ENCODE data around the gene USP46. TPM values are rescaled to one million over a fixed set of nuclear protein-coding genes. Genes with fewer than 3 reads are reported as not detected.

Gene USP46
- total RNA-seq, 4 donors from 2014 or later = 7.4 to 19.8 (median 9.4) TPM

- no peaks in the 10 kb centered on the region for H3K9me3 ChIP-seq
- TF ChIP-seq CTCF (IDR thresholded peaks at IDR 0.05) (no peak), POLR2A (IDR thresholded peaks at IDR 0.05) (no peak)
- no peaks in the 10 kb centered on the region for H3K27me3 ChIP-seq
Measured at GRCh38 chr4:52645300-52645699, 13.8 kb downstream of the USP46 start.

DNA sequence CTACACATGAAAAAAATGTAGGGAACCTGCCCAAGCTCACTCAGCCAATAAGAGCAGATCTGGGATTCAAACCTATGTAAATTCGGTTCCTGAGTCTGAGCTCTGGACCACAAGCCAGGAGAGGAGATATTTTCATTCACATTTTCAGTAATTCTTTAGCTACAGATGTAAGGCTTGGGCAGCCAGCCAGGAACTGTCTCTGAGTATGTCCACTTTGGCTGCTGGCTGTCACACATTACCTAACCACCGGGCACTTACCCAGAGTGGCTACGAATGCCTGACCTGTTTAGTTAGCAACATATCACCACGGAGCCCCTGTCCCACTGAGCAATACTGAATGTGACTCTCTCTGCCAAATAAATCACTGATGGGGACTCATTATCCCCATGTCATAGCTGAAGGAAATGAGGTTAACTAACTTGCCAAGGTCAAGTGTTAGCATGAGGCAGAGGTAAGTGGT, 15.3 kb downstream of the USP46 start:
- no peaks in the 10 kb centered on the region for H3K9me3 ChIP-seq
- DNase-seq = peak in 2 of 3 donors; percentile 24 to 55
- H3K4me3 ChIP-seq = no peak overlapping the region
- H3K27me3 ChIP-seq = no peaks in the 10 kb centered on the region
- H3K36me3 ChIP-seq = no peaks in the 10 kb centered on the region
- no peak overlapping the region for H3K27ac ChIP-seq
- H3K4me1 ChIP-seq = peaks cover 0 to 10% (median 0%) of the 10 kb centered on the region in 4 donors
- TF ChIP-seq CTCF (IDR thresholded peaks at IDR 0.05) = no peak
- TF ChIP-seq POLR2A (IDR thresholded peaks at IDR 0.05) = no peak

More at GRCh38 chr4:52645300-52645699, 13.8 kb downstream of the USP46 start:
- Histone ChIP-seq H3K4me1 (peaks cover 0 to 10% (median 0%) of the 10 kb centered on the region in 4 donors), H3K27ac (no peak overlapping the region), H3K36me3 (no peaks in the 10 kb centered on the region), H3K4me3 (no peak overlapping the region)
- DNase-seq = no peak

GRCh38 chr4:52643190-52643589, 15.9 kb downstream of the USP46 start:
- H3K4me1 ChIP-seq = peaks cover 0 to 10% (median 0%) of the 10 kb centered on the region in 4 donors
- H3K27ac ChIP-seq = no peak overlapping the region
- no peak overlapping the region for H3K4me3 ChIP-seq
- no peak for DNase-seq
- no peak for TF ChIP-seq CTCF (IDR thresholded peaks at IDR 0.05)
- TF ChIP-seq POLR2A (IDR thresholded peaks at IDR 0.05) = no peak
- H3K27me3 ChIP-seq = no peaks in the 10 kb centered on the region
- H3K36me3 ChIP-seq = no peaks in the 10 kb centered on the region
- H3K9me3 ChIP-seq = no peaks in the 10 kb centered on the region

GRCh38 chr4:52641854-52642563, 17.1 kb downstream of the USP46 start:
- H3K27me3 ChIP-seq = no peaks in the 10 kb centered on the region
- no peaks in the 10 kb centered on the region for H3K36me3 ChIP-seq
- H3K4me3 ChIP-seq = no peak overlapping the region
- TF ChIP-seq CTCF (IDR thresholded peaks at IDR 0.05) (no peak), POLR2A (IDR thresholded peaks at IDR 0.05) (no peak)
- peaks cover 0 to 10% (median 0%) of the 10 kb centered on the region in 4 donors for H3K4me1 ChIP-seq
- no peaks in the 10 kb centered on the region for H3K9me3 ChIP-seq
- no peak overlapping the region for H3K27ac ChIP-seq
- DNase-seq = no peak

GRCh38 chr4:52640808-52641565, 18.1 kb downstream of the USP46 start:
- Histone ChIP-seq H3K27ac (no peak overlapping the region), H3K27me3 (no peaks in the 10 kb centered on the region), H3K4me1 (peaks cover 0 to 10% (median 0%) of the 10 kb centered on the region in 4 donors), H3K36me3 (no peaks in the 10 kb centered on the region), H3K9me3 (no peaks in the 10 kb centered on the region), H3K4me3 (no peak overlapping the region)
- TF ChIP-seq POLR2A (IDR thresholded peaks at IDR 0.05) (no peak), CTCF (IDR thresholded peaks at IDR 0.05) (no peak)
- DNase-seq = no peak

All from Peyer's patch (tissue), 4 donors.